Fibroblast of mammary gland (primary cell): ENCODE data around the gene FAM20C.
"Not testable (repeated sequence)": the region's sequence is repeated elsewhere in the genome, so short reads cannot be mapped to it uniquely, and the experiment has no call there.

Experiments used
- DNase-seq: peaks from one replicate; pipeline ENCODE4 v3.0.0-alpha.2; 2010; ENCODE audit warnings: low read depth
- H3K4me3 ChIP-seq: 2 replicates; pipeline ENCODE4 v1.5.1; 2011; ENCODE audit warnings: low read depth, mild to moderate bottlenecking, low read length, moderate library complexity; ENCODE audit not compliant: control insufficient read depth
- CTCF ChIP-seq: conservative IDR thresholded peaks from 2 replicates; pipeline ENCODE4 v1.5.1; 2011; ENCODE audit warnings: low read depth, low read length, inconsistent platforms; ENCODE audit not compliant: control insufficient read depth, insufficient read depth

FAM20C gene

DNA sequence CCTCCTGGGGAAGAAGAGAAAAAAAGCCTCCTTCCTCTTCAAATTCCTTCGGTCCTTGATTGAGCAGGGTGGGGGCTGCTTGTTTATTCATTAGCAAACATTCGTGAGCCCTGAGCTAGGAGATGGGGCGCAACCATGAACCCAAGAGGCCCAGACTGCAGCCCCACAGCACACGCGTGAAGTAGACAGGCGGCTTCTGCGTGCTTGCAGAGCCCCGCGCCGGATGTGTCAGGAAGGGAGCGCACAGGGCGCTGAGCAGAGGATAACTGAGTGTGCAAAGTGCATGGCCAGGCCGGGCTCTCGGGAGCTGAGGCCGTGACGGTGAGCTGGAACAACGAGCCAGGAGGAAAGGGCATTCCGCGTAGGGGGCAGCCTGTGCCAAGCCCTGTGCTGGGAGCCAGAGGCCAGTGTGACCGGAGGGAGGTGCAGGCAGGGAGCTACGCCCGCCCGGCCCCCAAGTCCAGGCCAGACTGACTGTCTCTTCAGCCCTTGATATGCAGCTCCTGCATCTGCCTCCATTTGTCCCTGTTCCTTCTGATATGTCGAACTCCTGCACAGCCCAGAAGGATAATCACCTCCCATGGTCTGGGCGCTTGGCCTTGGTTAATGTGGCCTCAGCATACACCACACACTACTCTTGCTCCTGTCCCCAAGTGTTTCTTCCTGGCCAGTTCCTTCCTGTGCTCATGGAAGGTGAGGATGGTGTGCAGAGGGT, 102.2 kb downstream of the FAM20C start:
- no peak overlapping the region for H3K4me3 ChIP-seq
- no peak for TF ChIP-seq CTCF
- no peak for DNase-seq

GRCh38 chr7:295155-296154, 103.1 kb downstream of the FAM20C start:
- no peak for TF ChIP-seq CTCF
- H3K4me3 ChIP-seq, result no peak overlapping the region
- no peak for DNase-seq

DNA sequence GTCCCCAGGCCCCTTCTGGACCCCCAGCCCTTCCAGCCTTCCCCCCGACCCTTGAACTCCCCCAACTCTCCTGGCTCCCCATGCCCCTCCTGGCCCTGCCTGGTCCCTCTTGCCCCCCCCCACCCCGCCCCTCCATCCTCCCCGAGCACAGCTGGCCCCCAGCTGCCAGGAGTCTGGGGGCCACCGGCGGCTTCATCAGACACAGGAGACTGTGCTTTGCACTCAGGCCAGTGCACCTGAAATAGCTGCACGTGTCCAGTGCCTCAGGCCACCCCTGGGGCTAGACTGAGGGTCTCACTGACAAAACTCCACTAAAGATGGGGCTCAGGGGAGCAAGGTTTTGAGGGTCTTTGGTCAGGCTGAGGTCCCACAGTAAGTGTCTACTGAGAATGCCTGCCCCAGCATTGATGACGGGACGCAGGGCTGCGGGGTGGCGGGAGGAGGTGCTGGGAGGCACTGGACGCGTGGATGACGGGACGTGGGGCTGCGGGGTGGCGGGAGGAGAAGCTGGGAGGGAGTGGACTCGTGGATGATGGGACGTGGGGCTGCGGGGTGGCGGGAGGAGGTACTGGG, 104.1 kb downstream of the FAM20C start:
- no peak overlapping the region for H3K4me3 ChIP-seq
- no peak for DNase-seq
- TF ChIP-seq CTCF, result no peak

DNA sequence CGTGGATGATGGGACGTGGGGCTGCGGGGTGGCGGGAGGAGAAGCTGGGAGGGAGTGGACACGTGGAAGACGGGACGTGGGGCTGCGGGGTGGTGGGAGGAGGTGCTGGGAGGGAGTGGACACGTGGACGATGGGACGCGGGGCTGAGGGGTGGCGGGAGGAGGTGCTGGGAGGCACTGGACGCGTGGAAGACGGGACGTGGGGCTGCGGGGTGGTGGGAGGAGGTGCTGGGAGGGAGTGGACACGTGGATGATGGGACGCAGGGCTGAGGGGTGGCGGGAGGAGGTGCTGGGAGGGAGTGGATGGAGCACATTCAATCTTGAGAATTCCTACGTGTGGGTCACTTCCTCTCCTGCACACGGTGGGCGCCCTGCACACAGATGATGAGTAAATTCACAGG, 104.8 kb downstream of the FAM20C start:
- H3K4me3 ChIP-seq, DNase-seq: not testable (repeated sequence)

GRCh38 chr7:297611-298374, 105.4 kb downstream of the FAM20C start:
- DNase-seq, result no peak
- no peak for TF ChIP-seq CTCF
- no peak overlapping the region for H3K4me3 ChIP-seq

GRCh38 chr7:298375-298702, 106.0 kb downstream of the FAM20C start:
- no peak for DNase-seq
- no peak for TF ChIP-seq CTCF
- H3K4me3 ChIP-seq, result no peak overlapping the region

GRCh38 chr7:298743-299142, 106.4 kb downstream of the FAM20C start:
- DNase-seq, result no peak
- no peak for TF ChIP-seq CTCF
- H3K4me3 ChIP-seq, result no peak overlapping the region
